ENCODE results near the gene CASQ1. TPM values are rescaled to one million over a fixed set of nuclear protein-coding genes. Genes with fewer than 3 reads are reported as not detected.
A peak's percentile ranks its signal among the peaks of the same experiment; 100 is the strongest.

CASQ1 gene
- total RNA-seq, 1 experiment from 2014 or later = not detected

- BruUV-seq (replicated peaks) = no TSS peak
- Mint-ChIP-seq H3K27me3 (ENCODE audit: insufficient read depth, unreplicated experiment) (no peaks in the 10 kb centered on the region), H3K36me3 (ENCODE audit: insufficient read depth, unreplicated experiment) (no peaks in the 10 kb centered on the region), H3K27ac (ENCODE audit: low read depth, unreplicated experiment) (no peak overlapping the region), H3K4me3 (ENCODE audit: unreplicated experiment) (no peak overlapping the region), H3K4me1 (ENCODE audit: insufficient read depth, unreplicated experiment) (no peaks in the 10 kb centered on the region), H3K9me3 (ENCODE audit: unreplicated experiment) (no peaks in the 10 kb centered on the region)
- ChIA-PET CTCF (interaction anchor here (0.7 to 1.0 kb wide), 4 partner anchors 29 to 132 kb away, joined by 3 read pairs; no protein-coding TSS in a partner anchor), POLR2A (interaction anchor here (0.6 to 2.2 kb wide), 3 partner anchors 11 to 47 kb away, joined by 3 to 6 read pairs (median 3); no protein-coding TSS in a partner anchor)
- TF ChIP-seq CTCF (IDR thresholded peaks at IDR 0.05; ENCODE audit: unreplicated experiment) = no peak
- intact Hi-C loops (cut with micrococcal nuclease) = no loop called here
- DNase-seq (ENCODE audit: unreplicated experiment) = no peak
These were observed 31.8 kb upstream of the CASQ1 start for GRCh38 chr1:160158534-160158933.

- BruUV-seq (replicated peaks) = no TSS peak
- H3K4me3 Mint-ChIP-seq (ENCODE audit: unreplicated experiment) = no peak overlapping the region
- no peak for TF ChIP-seq CTCF (IDR thresholded peaks at IDR 0.05; ENCODE audit: unreplicated experiment)
- no peak for DNase-seq (ENCODE audit: unreplicated experiment)
- CTCF ChIA-PET = interaction anchor here (0.6 to 1.1 kb wide), 5 partner anchors 12 to 184 kb away, joined by 3 to 4 read pairs (median 3); no protein-coding TSS in a partner anchor
- H3K36me3 Mint-ChIP-seq (ENCODE audit: insufficient read depth, unreplicated experiment) = no peaks in the 10 kb centered on the region
- no peak overlapping the region for H3K27ac Mint-ChIP-seq (ENCODE audit: low read depth, unreplicated experiment)
- intact Hi-C loops (cut with micrococcal nuclease) = no loop called here
- POLR2A ChIA-PET = interaction anchor here (0.9 kb wide), 1 partner anchor 9 kb away, joined by 3 read pairs; no protein-coding TSS in a partner anchor
- peaks cover 9% of the 10 kb centered on the region for H3K27me3 Mint-ChIP-seq (ENCODE audit: insufficient read depth, unreplicated experiment)
- H3K4me1 Mint-ChIP-seq (ENCODE audit: insufficient read depth, unreplicated experiment) = no peaks in the 10 kb centered on the region
- no peaks in the 10 kb centered on the region for H3K9me3 Mint-ChIP-seq (ENCODE audit: unreplicated experiment)
These were observed 30.5 kb upstream of the CASQ1 start for GRCh38 chr1:160159846-160160245.

- Mint-ChIP-seq H3K27me3 (ENCODE audit: insufficient read depth, unreplicated experiment) (peaks cover 32% of the 10 kb centered on the region), H3K36me3 (ENCODE audit: insufficient read depth, unreplicated experiment) (no peaks in the 10 kb centered on the region), H3K4me3 (ENCODE audit: unreplicated experiment) (no peak overlapping the region), H3K9me3 (ENCODE audit: unreplicated experiment) (no peaks in the 10 kb centered on the region), H3K4me1 (ENCODE audit: insufficient read depth, unreplicated experiment) (no peaks in the 10 kb centered on the region), H3K27ac (ENCODE audit: low read depth, unreplicated experiment) (no peak overlapping the region)
- intact Hi-C loops (cut with micrococcal nuclease) = no loop called here
- ChIA-PET CTCF (interaction anchor here (0.6 to 1.8 kb wide), 17 partner anchors 8 to 129 kb away, joined by 3 to 10 read pairs (median 3); partner anchors contain the start of gene CASQ1), POLR2A (interaction anchor here (0.8 to 1.4 kb wide), 3 partner anchors 11 to 62 kb away, joined by 3 read pairs; partner anchors contain the start of gene ATP1A4)
- peak; percentile 29 for TF ChIP-seq CTCF (IDR thresholded peaks at IDR 0.05; ENCODE audit: unreplicated experiment)
- peak; percentile 17 for DNase-seq (ENCODE audit: unreplicated experiment)
- BruUV-seq (replicated peaks) = no TSS peak
These were observed 28.2 kb upstream of the CASQ1 start for GRCh38 chr1:160161965-160162705.

GRCh38 chr1:160162931-160163330 lies 27.4 kb upstream of the CASQ1 start:
- intact Hi-C loops (cut with micrococcal nuclease) = loop anchor here (1.0 kb wide), 1 partner anchor 62 kb away; no protein-coding TSS in a partner anchor

More at GRCh38 chr1:160162931-160163330, 27.4 kb upstream of the CASQ1 start:
- no peak for TF ChIP-seq CTCF (IDR thresholded peaks at IDR 0.05; ENCODE audit: unreplicated experiment)
- no peak for DNase-seq (ENCODE audit: unreplicated experiment)
- Mint-ChIP-seq H3K27me3 (ENCODE audit: insufficient read depth, unreplicated experiment) (peaks cover 32% of the 10 kb centered on the region), H3K36me3 (ENCODE audit: insufficient read depth, unreplicated experiment) (no peaks in the 10 kb centered on the region), H3K4me3 (ENCODE audit: unreplicated experiment) (no peak overlapping the region), H3K4me1 (ENCODE audit: insufficient read depth, unreplicated experiment) (no peaks in the 10 kb centered on the region), H3K9me3 (ENCODE audit: unreplicated experiment) (no peaks in the 10 kb centered on the region), H3K27ac (ENCODE audit: low read depth, unreplicated experiment) (no peak overlapping the region)
- no TSS peak for BruUV-seq (replicated peaks)
- ChIA-PET CTCF (interaction anchor here (0.6 to 1.6 kb wide), 11 partner anchors 9 to 261 kb away, joined by 3 to 10 read pairs (median 3); no protein-coding TSS in a partner anchor), POLR2A (interaction anchor here (0.8 to 1.4 kb wide), 2 partner anchors 24 to 63 kb away, joined by 3 read pairs; no protein-coding TSS in a partner anchor)

Measured in MCF 10A (cell line).